ENCODE results near the gene ATP5PD.

ATP5PD gene

GRCh38 chr17:75003070-75003956, 43.5 kb downstream of the ATP5PD start:
- no peak for TF ChIP-seq CTCF (IDR thresholded peaks at IDR 0.05; ENCODE audit: low read depth, low read length)
- no peak for DNase-seq (ENCODE audit: extremely low read depth, low read depth)

GRCh38 chr17:75001915-75002843, 44.6 kb downstream of the ATP5PD start:
- DNase-seq (ENCODE audit: extremely low read depth, low read depth) = no peak
- no peak for TF ChIP-seq CTCF (IDR thresholded peaks at IDR 0.05; ENCODE audit: low read depth, low read length)

- DNase-seq (ENCODE audit: extremely low read depth, low read depth) = no peak
- TF ChIP-seq CTCF (IDR thresholded peaks at IDR 0.05; ENCODE audit: low read depth, low read length) = no peak
Observed at GRCh38 chr17:74999523-74999922, 47.2 kb downstream of the ATP5PD start.

- no peak for TF ChIP-seq CTCF (IDR thresholded peaks at IDR 0.05; ENCODE audit: low read depth, low read length)
- DNase-seq (ENCODE audit: extremely low read depth, low read depth) = no peak
Observed at GRCh38 chr17:74998783-74999182, 48.0 kb downstream of the ATP5PD start.

- no peak for DNase-seq (ENCODE audit: extremely low read depth, low read depth)
- no peak for TF ChIP-seq CTCF (IDR thresholded peaks at IDR 0.05; ENCODE audit: low read depth, low read length)
Observed at GRCh38 chr17:74995847-74996246, 50.9 kb downstream of the ATP5PD start.

- no peak for DNase-seq (ENCODE audit: extremely low read depth, low read depth)
- no peak for TF ChIP-seq CTCF (IDR thresholded peaks at IDR 0.05; ENCODE audit: low read depth, low read length)
Observed at GRCh38 chr17:74994440-74994839, 52.3 kb downstream of the ATP5PD start.

GRCh38 chr17:74992223-74992622, 54.5 kb downstream of the ATP5PD start:
- TF ChIP-seq CTCF (IDR thresholded peaks at IDR 0.05; ENCODE audit: low read depth, low read length) = no peak
- DNase-seq (ENCODE audit: extremely low read depth, low read depth) = no peak

All from AG09319 (cell line).